Astrocyte (in vitro differentiated cells and primary cell): ENCODE data around the gene DIAPH1. TPM values are rescaled to one million over a fixed set of nuclear protein-coding genes. Genes with fewer than 3 reads are reported as not detected.

ENCODE experiments used
- DNase-seq: peaks from one replicate; pipeline ENCODE4 v3.0.0-alpha.2; 2010; ENCODE audit warnings: low read depth
- FAIRE-seq: peaks from 2 replicates; lab custom pipeline; 2011; peaks lifted over from hg19 to GRCh38; lab: Jason Lieb, UNC
- H2AFZ ChIP-seq: 2 replicates; pipeline ENCODE4 v1.6.0; 2012; ENCODE audit warnings: low read depth, low read length, inconsistent platforms
- H3K27ac ChIP-seq: 2 replicates; pipeline ENCODE4 v1.5.1; 2011; ENCODE audit warnings: low read depth, low read length, inconsistent platforms
- H3K27me3 ChIP-seq: 2 replicates; pipeline ENCODE4 v1.6.0; 2011; ENCODE audit warnings: low read length, inconsistent platforms; ENCODE audit not compliant: insufficient read depth
- H3K36me3 ChIP-seq: 2 replicates; pipeline ENCODE4 v1.5.1; 2011; ENCODE audit warnings: low read length, inconsistent platforms; ENCODE audit not compliant: insufficient read depth
- H3K4me1 ChIP-seq: 2 replicates; pipeline ENCODE4 v1.5.1; 2011; ENCODE audit warnings: low read length, inconsistent platforms; ENCODE audit not compliant: insufficient read depth
- H3K4me2 ChIP-seq: 2 replicates; pipeline ENCODE4 v1.6.0; 2012; ENCODE audit warnings: low read length, inconsistent platforms
- H3K4me3 ChIP-seq: 2 replicates; pipeline ENCODE4 v1.5.1; 2011; ENCODE audit warnings: low read depth, mild to moderate bottlenecking, low read length, inconsistent platforms; ENCODE audit not compliant: insufficient read depth
- H3K79me2 ChIP-seq: 2 replicates; pipeline ENCODE4 v1.6.0; 2012; ENCODE audit warnings: mild to moderate bottlenecking, low read length, inconsistent platforms; ENCODE audit not compliant: insufficient read depth
- H3K9ac ChIP-seq: 2 replicates; pipeline ENCODE4 v1.6.0; 2012; ENCODE audit warnings: mild to moderate bottlenecking, low read length, inconsistent platforms
- H3K9me3 ChIP-seq: 2 replicates; pipeline ENCODE4 v1.5.1; 2012; ENCODE audit warnings: low read depth, mild to moderate bottlenecking, low read length, inconsistent platforms; ENCODE audit not compliant: insufficient read depth
- H4K20me1 ChIP-seq: 2 replicates; pipeline ENCODE4 v1.6.0; 2012; ENCODE audit warnings: low read length, inconsistent platforms; ENCODE audit not compliant: insufficient read depth
- H3K27ac Mint-ChIP-seq: one replicate; pipeline ENCODE4 v1.8.0; 2021; ENCODE audit warnings: mild to moderate bottlenecking, mixed read lengths; ENCODE audit not compliant: unreplicated experiment
- H3K27me3 Mint-ChIP-seq: one replicate; pipeline ENCODE4 v1.8.0; 2021; ENCODE audit warnings: low read depth, mixed read lengths; ENCODE audit not compliant: unreplicated experiment
- H3K36me3 Mint-ChIP-seq: one replicate; pipeline ENCODE4 v1.8.0; 2021; ENCODE audit warnings: low read depth, mixed read lengths; ENCODE audit not compliant: unreplicated experiment
- H3K4me1 Mint-ChIP-seq: one replicate; pipeline ENCODE4 v1.8.0; 2021; ENCODE audit warnings: low read depth, mixed read lengths; ENCODE audit not compliant: unreplicated experiment
- H3K4me3 Mint-ChIP-seq: one replicate; pipeline ENCODE4 v1.8.0; 2021; ENCODE audit warnings: mild to moderate bottlenecking, moderate library complexity, mixed read lengths; ENCODE audit not compliant: unreplicated experiment
- H3K9me3 Mint-ChIP-seq: one replicate; pipeline ENCODE4 v1.8.0; 2021; ENCODE audit warnings: mild to moderate bottlenecking, mixed read lengths; ENCODE audit not compliant: unreplicated experiment
- EZH2 ChIP-seq: IDR thresholded peaks from 2 replicates; pipeline ENCODE4 v1.6.1; 2012; ENCODE audit warnings: mild to moderate bottlenecking, low read length, inconsistent platforms; ENCODE audit not compliant: insufficient read depth
- total RNA-seq: library from RNA; stranded (reverse); gene quantifications from 2 replicates; pipeline ENCODE4 v1.2.1, GENCODE V29; 2021
- TF ChIP-seq, protein P1 (sequence below): IDR thresholded peaks from 2 replicates; pipeline ENCODE4 v1.5.1; 2011; ENCODE audit warnings: low read depth, mild to moderate bottlenecking, inconsistent platforms, low read length, moderate library complexity; ENCODE audit not compliant: insufficient read depth

DIAPH1 gene
- total RNA-seq, 1 donor from 2014 or later: 78.8 TPM

DNA sequence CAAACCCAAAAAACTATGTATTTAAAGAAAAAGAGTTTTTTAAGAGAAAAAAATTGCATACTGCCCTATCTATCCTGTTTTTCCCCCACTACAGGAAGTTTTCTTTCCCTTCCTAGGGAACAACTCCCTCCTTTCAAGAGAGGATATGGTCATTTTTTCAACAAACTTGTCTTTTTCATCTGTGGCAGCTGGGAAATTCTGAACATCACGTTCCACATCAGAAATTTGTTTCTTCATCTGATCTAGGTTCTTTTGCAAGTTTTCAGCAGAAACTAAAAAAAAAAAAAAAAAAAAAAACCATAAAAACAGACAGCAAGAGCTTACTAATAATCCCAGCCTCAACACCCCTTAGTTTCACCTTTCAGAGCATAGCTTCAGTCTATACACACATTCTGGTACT, 91.4 kb downstream of the DIAPH1 start:
- Mint-ChIP-seq H3K27me3 (no peaks in the 10 kb centered on the region), H3K9me3 (no peaks in the 10 kb centered on the region), H3K4me1 (peaks cover 37% of the 10 kb centered on the region), H3K36me3 (peaks cover 13% of the 10 kb centered on the region), H3K27ac (no peak overlapping the region), H3K4me3 (no peak overlapping the region)
- Histone ChIP-seq H3K27ac (no peak overlapping the region), H3K36me3 (peaks cover 14% of the 10 kb centered on the region), H3K4me3 (no peak overlapping the region), H4K20me1 (no peaks in the 10 kb centered on the region), H2AFZ (no peak overlapping the region), H3K9ac (no peak overlapping the region), H3K27me3 (no peaks in the 10 kb centered on the region), H3K79me2 (peaks cover 5% of the 10 kb centered on the region), H3K9me3 (no peaks in the 10 kb centered on the region), H3K4me2 (no peak overlapping the region), H3K4me1 (peaks cover 43% of the 10 kb centered on the region)
- no peak for FAIRE-seq
- TF ChIP-seq EZH2: no peak
- TF ChIP-seq, protein P1, sequence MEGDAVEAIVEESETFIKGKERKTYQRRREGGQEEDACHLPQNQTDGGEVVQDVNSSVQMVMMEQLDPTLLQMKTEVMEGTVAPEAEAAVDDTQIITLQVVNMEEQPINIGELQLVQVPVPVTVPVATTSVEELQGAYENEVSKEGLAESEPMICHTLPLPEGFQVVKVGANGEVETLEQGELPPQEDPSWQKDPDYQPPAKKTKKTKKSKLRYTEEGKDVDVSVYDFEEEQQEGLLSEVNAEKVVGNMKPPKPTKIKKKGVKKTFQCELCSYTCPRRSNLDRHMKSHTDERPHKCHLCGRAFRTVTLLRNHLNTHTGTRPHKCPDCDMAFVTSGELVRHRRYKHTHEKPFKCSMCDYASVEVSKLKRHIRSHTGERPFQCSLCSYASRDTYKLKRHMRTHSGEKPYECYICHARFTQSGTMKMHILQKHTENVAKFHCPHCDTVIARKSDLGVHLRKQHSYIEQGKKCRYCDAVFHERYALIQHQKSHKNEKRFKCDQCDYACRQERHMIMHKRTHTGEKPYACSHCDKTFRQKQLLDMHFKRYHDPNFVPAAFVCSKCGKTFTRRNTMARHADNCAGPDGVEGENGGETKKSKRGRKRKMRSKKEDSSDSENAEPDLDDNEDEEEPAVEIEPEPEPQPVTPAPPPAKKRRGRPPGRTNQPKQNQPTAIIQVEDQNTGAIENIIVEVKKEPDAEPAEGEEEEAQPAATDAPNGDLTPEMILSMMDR: no peak
- no peak for DNase-seq

DNA sequence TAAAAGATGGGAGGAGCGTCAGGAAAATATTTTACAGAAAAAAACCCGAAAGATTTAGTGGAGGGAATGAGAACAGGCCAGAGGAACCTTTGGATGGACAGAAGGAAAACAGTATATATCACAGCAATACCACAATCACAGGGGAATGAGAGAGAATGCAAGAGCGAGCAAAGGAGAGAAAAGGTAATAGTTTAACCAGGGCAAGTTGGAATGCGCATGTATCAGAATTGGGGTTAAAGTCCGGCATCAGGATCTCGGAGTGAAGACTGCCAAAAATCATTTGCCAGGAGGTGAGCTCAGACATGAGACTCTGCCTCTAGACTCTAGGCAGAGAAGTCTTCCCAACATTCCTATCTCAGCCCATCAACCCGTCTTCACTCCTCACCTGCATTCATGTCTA, 93.1 kb downstream of the DIAPH1 start:
- peaks cover 13% of the 10 kb centered on the region for H3K36me3 Mint-ChIP-seq
- no peaks in the 10 kb centered on the region for H3K9me3 ChIP-seq
- peaks cover 5% of the 10 kb centered on the region for H3K79me2 ChIP-seq
- DNase-seq (no peak), FAIRE-seq (no peak)
- H3K9ac ChIP-seq: peak overlapping the region; percentile 64
- no peaks in the 10 kb centered on the region for H3K27me3 Mint-ChIP-seq
- H3K27ac Mint-ChIP-seq: no peak overlapping the region
- H4K20me1 ChIP-seq: no peaks in the 10 kb centered on the region
- H3K4me2 ChIP-seq: peak overlapping the region; percentile 76
- H2AFZ ChIP-seq: no peak overlapping the region
- H3K36me3 ChIP-seq: peaks cover 14% of the 10 kb centered on the region
- H3K4me3 Mint-ChIP-seq: no peak overlapping the region
- H3K9me3 Mint-ChIP-seq: no peaks in the 10 kb centered on the region
- H3K27me3 ChIP-seq: no peaks in the 10 kb centered on the region
- H3K27ac ChIP-seq: peak overlapping the region; percentile 77
- H3K4me3 ChIP-seq: no peak overlapping the region
- H3K4me1 ChIP-seq: peaks cover 56% of the 10 kb centered on the region
- H3K4me1 Mint-ChIP-seq: peaks cover 53% of the 10 kb centered on the region
- TF ChIP-seq, protein P1: no peak
- TF ChIP-seq EZH2: no peak
